PC-3 (cell line): Measurements from ENCODE around the gene SEC14L6. TPM values are rescaled to one million over a fixed set of nuclear protein-coding genes. Genes with fewer than 3 reads are reported as not detected.

Experiments
- ATAC-seq: fragments of 200-7000 bp; cut with Tn5 transposase; 2 replicates; pipeline ENCODE4 v1.9.1; 2020; ENCODE audit warnings: mild to moderate bottlenecking, moderate library complexity
- BruUV-seq: library from RNA; stranded (reverse); fragments of 400-500 nt; replicated peaks from 2 replicates; lab custom pipeline; 2021; lab: Mats Ljungman, UMichigan
- CTCF ChIA-PET: fragments of 300-600 bp; sonication (Branson Sonifier 250); formaldehyde crosslinking; loops from one replicate; lab custom pipeline; 2022; ENCODE audit warnings: antibody characterized with exemption; lab: Charles Lee
- POLR2A ChIA-PET: fragments of 300-600 bp; sonication (Branson Sonifier 250); formaldehyde crosslinking; loops from one replicate; lab custom pipeline; 2022; ENCODE audit warnings: antibody characterized with exemption; ENCODE audit not compliant: unreplicated experiment; lab: Charles Lee
- DNase-seq: peaks from one replicate; pipeline ENCODE4 v3.0.0-alpha.2; 2015
- H2AFZ ChIP-seq: fragments of 300-600 bp; sonication (generic); 2 replicates; pipeline ENCODE4 v1.6.0; 2016; ENCODE audit warnings: antibody characterized with exemption, low read length
- H3F3A ChIP-seq: fragments of 300-600 bp; sonication (generic); one replicate; pipeline ENCODE4 v1.6.0; 2017; ENCODE audit warnings: antibody characterized with exemption, low read length, control low read depth, mild to moderate bottlenecking; ENCODE audit not compliant: unreplicated experiment
- H3K27ac ChIP-seq: fragments of 300-600 bp; sonication (generic); 2 replicates; pipeline ENCODE4 v1.5.1; 2016; ENCODE audit warnings: mild to moderate bottlenecking, low read length
- H3K27me3 ChIP-seq: fragments of 300-600 bp; sonication (generic); 2 replicates; pipeline ENCODE4 v1.6.1; 2016; ENCODE audit warnings: low read length, mixed read lengths
- H3K36me3 ChIP-seq: fragments of 300-600 bp; sonication (generic); 2 replicates; pipeline ENCODE4 v1.6.1; 2016; ENCODE audit warnings: low read depth, mixed run types, low read length, mixed read lengths
- H3K4me1 ChIP-seq: fragments of 300-600 bp; sonication (generic); 2 replicates; pipeline ENCODE4 v1.5.1; 2016; ENCODE audit warnings: low read length; ENCODE audit not compliant: insufficient read depth
- H3K4me2 ChIP-seq: fragments of 300-600 bp; sonication (generic); 2 replicates; pipeline ENCODE4 v1.6.0; 2016; ENCODE audit warnings: low read length
- H3K4me3 ChIP-seq: fragments of 300-600 bp; sonication (generic); 2 replicates; pipeline ENCODE4 v1.5.1; 2016; ENCODE audit warnings: mild to moderate bottlenecking, low read length, mixed read lengths
- H3K79me2 ChIP-seq: fragments of 300-600 bp; sonication (generic); 2 replicates; pipeline ENCODE4 v1.6.1; 2017; ENCODE audit warnings: low read length, mixed read lengths
- H3K9ac ChIP-seq: fragments of 300-600 bp; sonication (generic); 2 replicates; pipeline ENCODE4 v1.6.0; 2016; ENCODE audit warnings: mild to moderate bottlenecking, low read length
- H3K9me2 ChIP-seq: fragments of 300-600 bp; sonication (generic); replicated peaks from 2 replicates; pipeline ENCODE4 v1.6.1; 2016; ENCODE audit warnings: mixed run types, low read length, mixed read lengths
- H3K9me3 ChIP-seq: fragments of 300-600 bp; sonication (generic); 2 replicates; pipeline ENCODE4 v1.6.1; 2016; ENCODE audit warnings: low read length, mixed read lengths
- H4K20me1 ChIP-seq: fragments of 300-600 bp; sonication (generic); 2 replicates; pipeline ENCODE4 v1.6.1; 2016; ENCODE audit warnings: low read length, mixed read lengths
- CTCF ChIP-seq: fragments of 300-600 bp; sonication (generic); conservative IDR thresholded peaks from 2 replicates; pipeline ENCODE4 v1.5.1; 2017; ENCODE audit warnings: antibody characterized with exemption, low read depth, mild to moderate bottlenecking, low read length
- EZH2 ChIP-seq: fragments of 300-600 bp; sonication (generic); IDR thresholded peaks from one replicate; pipeline ENCODE4 v1.6.1; 2017; ENCODE audit warnings: antibody characterized with exemption, mild to moderate bottlenecking, low read length; ENCODE audit not compliant: unreplicated experiment
- EZH2phosphoT487 ChIP-seq: fragments of 300-600 bp; sonication (generic); IDR thresholded peaks from 2 replicates; pipeline ENCODE4 v1.6.1; 2018; ENCODE audit warnings: mild to moderate bottlenecking, antibody characterized with exemption, low read length, borderline replicate concordance
- intact Hi-C: fragments of 100-400 bp; cut with micrococcal nuclease; formaldehyde crosslinking; loops from 2 replicates; pipeline ENCODE4 v1.9.0; 2023
- total RNA-seq: library from RNA; depleted of rRNA; stranded (reverse); fragments of >200 nt; gene quantifications from 2 replicates; pipeline ENCODE4 v1.2.3, GENCODE V29; 2014

Gene SEC14L6
- total RNA-seq, 1 experiment from 2014 or later: not detected

GRCh38 chr22:30582051-30582450 is 35.5 kb upstream of the SEC14L6 start:
- no TSS peak for BruUV-seq
- no peaks in the 10 kb centered on the region for H3K27me3 ChIP-seq
- ChIA-PET CTCF (no interaction called here), POLR2A (no interaction called here)
- intact Hi-C loops: no loop called here
- H3K9me3 ChIP-seq: no peaks in the 10 kb centered on the region
- DNase-seq (no peak), ATAC-seq (no peak)
- H3K4me2 ChIP-seq: no peak overlapping the region
- no peak for TF ChIP-seq EZH2
- no peak for TF ChIP-seq CTCF
- TF ChIP-seq EZH2phosphoT487: no peak
- no peak overlapping the region for H3K9ac ChIP-seq
- no peaks in the 10 kb centered on the region for H3K79me2 ChIP-seq
- no peaks in the 10 kb centered on the region for H3K4me1 ChIP-seq
- H3K9me2 ChIP-seq: no peaks in the 10 kb centered on the region
- H3K27ac ChIP-seq: no peak overlapping the region
- H3K4me3 ChIP-seq: no peak overlapping the region
- H4K20me1 ChIP-seq: no peaks in the 10 kb centered on the region
- peaks cover 30% of the 10 kb centered on the region for H3K36me3 ChIP-seq
- no peak overlapping the region for H2AFZ ChIP-seq
- H3F3A ChIP-seq: no peaks in the 10 kb centered on the region

- ATAC-seq (no peak), DNase-seq (no peak)
- intact Hi-C loops: no loop called here
- H3K9ac ChIP-seq: no peak overlapping the region
- ChIA-PET POLR2A (no interaction called here), CTCF (no interaction called here)
- no peaks in the 10 kb centered on the region for H3K4me1 ChIP-seq
- no peaks in the 10 kb centered on the region for H3K79me2 ChIP-seq
- TF ChIP-seq EZH2 (no peak), EZH2phosphoT487 (no peak), CTCF (no peak)
- no peaks in the 10 kb centered on the region for H3F3A ChIP-seq
- peaks cover 27% of the 10 kb centered on the region for H3K36me3 ChIP-seq
- no peaks in the 10 kb centered on the region for H3K9me2 ChIP-seq
- H2AFZ ChIP-seq: no peak overlapping the region
- no peaks in the 10 kb centered on the region for H3K27me3 ChIP-seq
- H3K4me2 ChIP-seq: no peak overlapping the region
- no TSS peak for BruUV-seq
- H3K9me3 ChIP-seq: no peaks in the 10 kb centered on the region
- H4K20me1 ChIP-seq: no peaks in the 10 kb centered on the region
- H3K4me3 ChIP-seq: no peak overlapping the region
- no peak overlapping the region for H3K27ac ChIP-seq
Measured at GRCh38 chr22:30580896-30581295, 34.4 kb upstream of the SEC14L6 start.

GRCh38 chr22:30578481-30578880 is 31.9 kb upstream of the SEC14L6 start:
- Histone ChIP-seq H2AFZ (no peak overlapping the region), H3K27ac (no peak overlapping the region), H3K27me3 (no peaks in the 10 kb centered on the region), H3K9me2 (no peaks in the 10 kb centered on the region), H3K79me2 (no peaks in the 10 kb centered on the region), H3K4me2 (no peak overlapping the region), H3K9ac (no peak overlapping the region), H3K4me3 (no peak overlapping the region), H3K4me1 (no peaks in the 10 kb centered on the region), H3F3A (no peaks in the 10 kb centered on the region), H4K20me1 (no peaks in the 10 kb centered on the region), H3K36me3 (peaks cover 19% of the 10 kb centered on the region), H3K9me3 (no peaks in the 10 kb centered on the region)
- ATAC-seq (no peak), DNase-seq (no peak)
- intact Hi-C loops: no loop called here
- no TSS peak for BruUV-seq
- ChIA-PET CTCF (no interaction called here), POLR2A (no interaction called here)
- TF ChIP-seq EZH2phosphoT487 (no peak), CTCF (no peak), EZH2 (no peak)
